Hepatic stellate cell (primary cell): ENCODE measurements around the gene NOP56.
A peak's percentile ranks its signal among the peaks of the same experiment; 100 is the strongest.
"Not testable (repeated sequence)": the region's sequence is repeated elsewhere in the genome, so short reads cannot be mapped to it uniquely, and the experiment has no call there.

ENCODE experiments used
- DNase-seq: peaks from one replicate; pipeline ENCODE4 v3.0.0; 2011; ENCODE audit warnings: low spot score

NOP56 gene

GRCh38 chr20:2688041-2688591, 35.7 kb downstream of the NOP56 start:
- DNase-seq = peak; percentile 48

GRCh38 chr20:2690213-2690612, 37.8 kb downstream of the NOP56 start:
- DNase-seq = no peak

GRCh38 chr20:2690718-2691117, 38.3 kb downstream of the NOP56 start:
- no peak for DNase-seq

- DNase-seq = no peak
Measured at GRCh38 chr20:2691127-2691526, 38.7 kb downstream of the NOP56 start.

GRCh38 chr20:2691663-2692035, 39.2 kb downstream of the NOP56 start:
- DNase-seq = no peak

GRCh38 chr20:2692036-2692885, 39.8 kb downstream of the NOP56 start, which contains the start of gene EBF4:
TSS of gene EBF4 (plus strand) at chr20:2692780. CDS start at chr20:2693646, 866 bp downstream.
- DNase-seq = peak; percentile 53

GRCh38 chr20:2692886-2693285, 40.5 kb downstream of the NOP56 start:
- no peak for DNase-seq

GRCh38 chr20:2693286-2694007, 41.0 kb downstream of the NOP56 start:
- DNase-seq = no peak

GRCh38 chr20:2694008-2694471, 41.6 kb downstream of the NOP56 start:
- DNase-seq = no peak

- DNase-seq = no peak
Measured at GRCh38 chr20:2694519-2694918, 42.1 kb downstream of the NOP56 start.

GRCh38 chr20:2695206-2695983, 43.0 kb downstream of the NOP56 start:
- no peak for DNase-seq

- DNase-seq = not testable (repeated sequence)
Measured at GRCh38 chr20:2695984-2696525, 43.6 kb downstream of the NOP56 start.

GRCh38 chr20:2696646-2697045, 44.2 kb downstream of the NOP56 start:
- no peak for DNase-seq

GRCh38 chr20:2697768-2698167, 45.3 kb downstream of the NOP56 start:
- DNase-seq = no peak

- no peak for DNase-seq
Measured at GRCh38 chr20:2698186-2698817, 45.9 kb downstream of the NOP56 start.

- DNase-seq = no peak
Measured at GRCh38 chr20:2698912-2699311, 46.5 kb downstream of the NOP56 start.

GRCh38 chr20:2699775-2700413, 47.5 kb downstream of the NOP56 start:
- no peak for DNase-seq

- DNase-seq = no peak
Measured at GRCh38 chr20:2700913-2701620, 48.6 kb downstream of the NOP56 start.

GRCh38 chr20:2701671-2702081, 49.2 kb downstream of the NOP56 start:
- DNase-seq = no peak
